Esophagus muscularis mucosa (tissue), 4 donors: Measurements from ENCODE around the gene ZNF695. TPM values are rescaled to one million over a fixed set of nuclear protein-coding genes. Genes with fewer than 3 reads are reported as not detected.

ENCODE experiments used
- DNase-seq: peaks from one replicate; pipeline ENCODE4 v3.0.0-alpha.2; 2017; ENCODE audit errors: extremely low spot score
- H3K27ac ChIP-seq, 4 donors: fragments of 200-600 bp; sonication (generic); replicated peaks in 1 of 4; 1 replicate in 3 of 4; 2 replicates in 1 of 4; pipeline ENCODE4 v1.5.1; 2016 to 2019; ENCODE audit warnings: mild to moderate bottlenecking in 1 of 4
- H3K27me3 ChIP-seq, 4 donors: fragments of 200-600 bp; sonication (generic); one replicate each; pipeline versions ENCODE4 v1.5.1 to v1.6.0; 2016 to 2019
- H3K36me3 ChIP-seq, 4 donors: fragments of 200-600 bp; sonication (generic); one replicate each; pipeline ENCODE4 v1.5.1; 2016 to 2019
- H3K4me1 ChIP-seq, 4 donors: fragments of 200-600 bp; sonication (generic); one replicate each; pipeline ENCODE4 v1.5.1; 2016 to 2019
- H3K4me3 ChIP-seq, 4 donors: fragments of 200-600 bp; sonication (generic); 1 replicate in 2 of 4; 2 replicates in 2 of 4; pipeline ENCODE4 v1.5.1; 2016 to 2019; ENCODE audit warnings: mild to moderate bottlenecking in 4 of 4, moderate library complexity in 1 of 4
- H3K9me3 ChIP-seq, 4 donors: fragments of 200-600 bp; sonication (generic); 1 replicate in 3 of 4; 2 replicates in 1 of 4; pipeline ENCODE4 v1.5.1; 2016 to 2019
- EP300 ChIP-seq: sonication (generic); formaldehyde crosslinking; IDR thresholded peaks from one replicate; pipeline ENCODE4 v1.6.1; 2017; ENCODE audit warnings: antibody characterized with exemption
- POLR2A ChIP-seq: fragments of 450-650 bp; IDR thresholded peaks from one replicate; pipeline ENCODE4 v1.6.1; 2017; ENCODE audit warnings: antibody characterized with exemption, moderate library complexity, mild to moderate bottlenecking, low read depth
- POLR2AphosphoS5 ChIP-seq, 2 donors: sonication (generic); formaldehyde crosslinking; IDR thresholded peaks; one replicate each; pipeline ENCODE4 v1.6.1; 2017; ENCODE audit warnings: antibody characterized with exemption in 2 of 2
- WGBS: methylation state at CpG from one replicate; pipeline ENCODE4 v1.1.5; 2018; 5-methylcytosine and 5-hydroxymethylcytosine counted together
- intact Hi-C: fragments of 100-400 bp; cut with DNase I; formaldehyde crosslinking; loops from one replicate; pipeline ENCODE4 v1.15.1; 2023
- total RNA-seq, 4 donors: library from RNA; depleted of rRNA; stranded (reverse); fragments of >200 nt; gene quantifications; one replicate each; pipeline versions ENCODE4 v1.1.0 to v1.2.1, GENCODE V29; 2016
- TF ChIP-seq, protein P1 (sequence below), 3 experiments: fragments of 200-600 bp in 2 of 3; fragments of 450-650 bp in 1 of 3; sonication (generic) in 2 of 3; IDR thresholded peaks; one replicate each; pipeline ENCODE4 v1.5.1; 2017 to 2019; ENCODE audit warnings: antibody characterized with exemption in 3 of 3, mild to moderate bottlenecking in 2 of 3, moderate library complexity in 1 of 3

Gene ZNF695
- total RNA-seq, 4 donors from 2014 or later, result not detected

GRCh38 chr1:246959944-246960693, 47.7 kb downstream of the ZNF695 start:
- H3K4me1 ChIP-seq, result no peaks in the 10 kb centered on the region
- 69% methylated on average over 1 of the region's 1 CpG for WGBS
- no peaks in the 10 kb centered on the region for H3K36me3 ChIP-seq
- no peak for DNase-seq
- TF ChIP-seq, protein P1, sequence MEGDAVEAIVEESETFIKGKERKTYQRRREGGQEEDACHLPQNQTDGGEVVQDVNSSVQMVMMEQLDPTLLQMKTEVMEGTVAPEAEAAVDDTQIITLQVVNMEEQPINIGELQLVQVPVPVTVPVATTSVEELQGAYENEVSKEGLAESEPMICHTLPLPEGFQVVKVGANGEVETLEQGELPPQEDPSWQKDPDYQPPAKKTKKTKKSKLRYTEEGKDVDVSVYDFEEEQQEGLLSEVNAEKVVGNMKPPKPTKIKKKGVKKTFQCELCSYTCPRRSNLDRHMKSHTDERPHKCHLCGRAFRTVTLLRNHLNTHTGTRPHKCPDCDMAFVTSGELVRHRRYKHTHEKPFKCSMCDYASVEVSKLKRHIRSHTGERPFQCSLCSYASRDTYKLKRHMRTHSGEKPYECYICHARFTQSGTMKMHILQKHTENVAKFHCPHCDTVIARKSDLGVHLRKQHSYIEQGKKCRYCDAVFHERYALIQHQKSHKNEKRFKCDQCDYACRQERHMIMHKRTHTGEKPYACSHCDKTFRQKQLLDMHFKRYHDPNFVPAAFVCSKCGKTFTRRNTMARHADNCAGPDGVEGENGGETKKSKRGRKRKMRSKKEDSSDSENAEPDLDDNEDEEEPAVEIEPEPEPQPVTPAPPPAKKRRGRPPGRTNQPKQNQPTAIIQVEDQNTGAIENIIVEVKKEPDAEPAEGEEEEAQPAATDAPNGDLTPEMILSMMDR (IDR thresholded peaks at IDR 0.05), result peak in 2 of 3 experiments; percentile 13 to 27
- no peak for TF ChIP-seq POLR2AphosphoS5 (IDR thresholded peaks at IDR 0.05)
- peak overlapping the region in 1 of 4 donors; percentile 16 for H3K27ac ChIP-seq
- intact Hi-C loops, result loop anchor here (10.0 kb wide), 1 partner anchor 55 kb away; no protein-coding TSS in a partner anchor
- no peak overlapping the region for H3K4me3 ChIP-seq
- no peaks in the 10 kb centered on the region for H3K27me3 ChIP-seq
- no peaks in the 10 kb centered on the region for H3K9me3 ChIP-seq

DNA sequence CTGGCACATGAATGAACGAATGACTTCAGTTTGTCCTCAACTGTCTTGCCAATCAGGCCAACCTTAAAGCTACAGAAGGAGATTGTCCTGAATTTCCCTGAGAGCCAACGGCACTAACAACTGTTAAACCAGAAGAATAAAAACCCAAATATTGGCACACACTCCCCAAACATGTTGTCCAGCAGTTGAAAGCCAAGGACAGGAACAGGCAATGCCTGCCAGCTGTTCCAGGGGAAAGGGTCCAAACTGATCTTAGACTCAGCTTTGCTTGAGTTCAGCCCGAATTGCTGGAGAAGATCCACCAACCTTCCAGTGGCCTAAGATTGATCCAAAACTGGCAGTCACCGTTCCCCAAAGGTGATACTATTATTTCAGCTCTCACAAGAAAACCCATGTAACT, 53.7 kb downstream of the ZNF695 start:
- H3K27ac ChIP-seq, result peak overlapping the region in 1 of 4 donors; percentile 30
- WGBS, result 71% methylated on average over 4 of the region's 4 CpGs
- no peaks in the 10 kb centered on the region for H3K27me3 ChIP-seq
- intact Hi-C loops, result no loop called here
- no peaks in the 10 kb centered on the region for H3K9me3 ChIP-seq
- no peak for DNase-seq
- no peaks in the 10 kb centered on the region for H3K36me3 ChIP-seq
- H3K4me3 ChIP-seq, result no peak overlapping the region
- TF ChIP-seq, protein P1 (IDR thresholded peaks at IDR 0.05), result no peak
- TF ChIP-seq POLR2A (no peak), POLR2AphosphoS5 (IDR thresholded peaks at IDR 0.05) (no peak), EP300 (no peak)
- peaks cover 0 to 21% (median 11%) of the 10 kb centered on the region in 4 donors for H3K4me1 ChIP-seq

GRCh38 chr1:246951413-246951812, 56.4 kb downstream of the ZNF695 start:
- no peak for DNase-seq
- TF ChIP-seq POLR2AphosphoS5 (IDR thresholded peaks at IDR 0.05), result no peak
- no peak overlapping the region for H3K4me3 ChIP-seq
- no peaks in the 10 kb centered on the region for H3K36me3 ChIP-seq
- no peak overlapping the region for H3K27ac ChIP-seq
- 96% methylated on average over 4 of the region's 4 CpGs for WGBS
- no peaks in the 10 kb centered on the region for H3K9me3 ChIP-seq
- peaks cover 0 to 48% (median 34%) of the 10 kb centered on the region in 4 donors for H3K4me1 ChIP-seq
- intact Hi-C loops, result no loop called here
- no peaks in the 10 kb centered on the region for H3K27me3 ChIP-seq

- TF ChIP-seq EP300 (no peak), POLR2AphosphoS5 (IDR thresholded peaks at IDR 0.05) (no peak), POLR2A (no peak)
- TF ChIP-seq, protein P1 (IDR thresholded peaks at IDR 0.05), result no peak
- Histone ChIP-seq H3K9me3 (no peaks in the 10 kb centered on the region), H3K4me1 (peaks cover 0 to 54% (median 37%) of the 10 kb centered on the region in 4 donors), H3K27ac (no peak overlapping the region), H3K27me3 (no peaks in the 10 kb centered on the region), H3K4me3 (no peak overlapping the region), H3K36me3 (no peaks in the 10 kb centered on the region)
- WGBS, result 96% methylated on average over 3 of the region's 3 CpGs
- DNase-seq, result no peak
- intact Hi-C loops, result no loop called here
These were observed 57.9 kb downstream of the ZNF695 start for GRCh38 chr1:246949956-246950355.

- no peak for DNase-seq
- TF ChIP-seq, protein P1 (IDR thresholded peaks at IDR 0.05), result no peak
- TF ChIP-seq POLR2AphosphoS5 (IDR thresholded peaks at IDR 0.05) (peak; percentile 65 to 85), POLR2A (no peak), EP300 (peak; percentile 83)
- WGBS, result 82% methylated on average over 7 of the region's 7 CpGs
- no peak overlapping the region for H3K4me3 ChIP-seq
- intact Hi-C loops, result no loop called here
- peak overlapping the region; percentile 59 to 84 (median 72) for H3K27ac ChIP-seq
- no peaks in the 10 kb centered on the region for H3K27me3 ChIP-seq
- no peaks in the 10 kb centered on the region for H3K36me3 ChIP-seq
- H3K9me3 ChIP-seq, result no peaks in the 10 kb centered on the region
- peaks cover 0 to 40% (median 30%) of the 10 kb centered on the region in 4 donors for H3K4me1 ChIP-seq
These were observed 60.6 kb downstream of the ZNF695 start for GRCh38 chr1:246947255-246947654.
